Endothelial cell of umbilical vein (primary cell): ENCODE data around the gene ESPNL. TPM values are rescaled to one million over a fixed set of nuclear protein-coding genes. Genes with fewer than 3 reads are reported as not detected.

Source experiments
- BruUV-seq: library from RNA; stranded (reverse); fragments of 400-500 nt; replicated peaks from 2 replicates; lab custom pipeline; 2021; lab: Mats Ljungman, UMichigan
- CTCF ChIA-PET: fragments of 300-600, 350-600 bp; sonication (Branson Sonifier 250); formaldehyde crosslinking; loops from one replicate; lab custom pipeline; 2021; ENCODE audit warnings: antibody characterized with exemption, inconsistent platforms; lab: Charles Lee
- POLR2A ChIA-PET: fragments of 300-600, 350-600 bp; sonication (Branson Sonifier 250); formaldehyde crosslinking; loops from one replicate; lab custom pipeline; 2021; ENCODE audit warnings: antibody characterized with exemption, inconsistent platforms; lab: Charles Lee
- DNase-seq: peaks from one replicate; pipeline ENCODE4 v3.0.0-alpha.2; 2011; ENCODE audit warnings: low read depth, low spot score
- FAIRE-seq: peaks from 2 replicates; lab custom pipeline; 2011; peaks lifted over from hg19 to GRCh38; lab: Jason Lieb, UNC
- H2AFZ ChIP-seq: 2 replicates; pipeline ENCODE4 v1.6.0; 2012; ENCODE audit warnings: low read depth, low read length, control low read depth, inconsistent platforms
- H3K27ac ChIP-seq: 2 replicates; pipeline ENCODE4 v1.5.1; 2011; ENCODE audit warnings: low read depth, mild to moderate bottlenecking, control low read depth, low read length, moderate library complexity; ENCODE audit not compliant: insufficient read depth
- H3K27me3 ChIP-seq, 2 experiments: 2 replicates each; pipeline versions ENCODE4 v1.6.0 to v1.6.1; 2011; ENCODE audit warnings: low read length in 2 of 2, mixed read lengths in 1 of 2; ENCODE audit not compliant: control insufficient read depth in 2 of 2, insufficient read depth in 2 of 2
- H3K36me3 ChIP-seq, 2 experiments: 2 replicates in 1 of 2; 3 replicates in 1 of 2; pipeline ENCODE4 v1.5.1; 2011; ENCODE audit warnings: low read length in 2 of 2, mild to moderate bottlenecking in 1 of 2, moderate library complexity in 1 of 2; ENCODE audit not compliant: control insufficient read depth in 2 of 2, insufficient read depth in 2 of 2; ENCODE audit errors: extremely low read depth in 1 of 2
- H3K4me1 ChIP-seq: 3 replicates; pipeline ENCODE4 v1.5.1; 2011; ENCODE audit warnings: mild to moderate bottlenecking, low read length; ENCODE audit not compliant: control insufficient read depth, insufficient read depth; ENCODE audit errors: extremely low read depth
- H3K4me2 ChIP-seq: 2 replicates; pipeline ENCODE4 v1.6.1; 2011; ENCODE audit warnings: low read length, control low read depth, mixed read lengths; ENCODE audit not compliant: insufficient read depth
- H3K4me3 ChIP-seq, 3 experiments: fragments of 200-600 bp in 1 of 3; sonication (generic), shearing (Covaris generic) in 1 of 3; replicated peaks in 1 of 3; 2 replicates each; pipeline ENCODE4 v1.5.1; 2011 to 2016; ENCODE audit warnings: control low read depth in 3 of 3, low read length in 3 of 3, mild to moderate bottlenecking in 2 of 3, inconsistent platforms in 1 of 3, low read depth in 1 of 3, moderate library complexity in 1 of 3; ENCODE audit not compliant: insufficient read depth in 1 of 3
- H3K79me2 ChIP-seq: 2 replicates; pipeline ENCODE4 v1.6.0; 2012; ENCODE audit warnings: low read length, inconsistent platforms; ENCODE audit not compliant: control insufficient read depth, insufficient read depth
- H3K9ac ChIP-seq: replicated peaks from 2 replicates; pipeline ENCODE3; 2011; ENCODE audit warnings: low read length, control low read depth; ENCODE audit not compliant: insufficient read depth; ENCODE audit errors: extremely low read depth
- H3K9me1 ChIP-seq: replicated peaks from 3 replicates; pipeline ENCODE4 v1.6.0; 2011; ENCODE audit warnings: mild to moderate bottlenecking, low read length; ENCODE audit not compliant: control insufficient read depth, insufficient read depth; ENCODE audit errors: extremely low read depth
- H3K9me3 ChIP-seq: replicated peaks from 2 replicates; pipeline ENCODE4 v1.5.1; 2012; ENCODE audit warnings: low read length, inconsistent platforms; ENCODE audit not compliant: control insufficient read depth, insufficient read depth
- H4K20me1 ChIP-seq: replicated peaks from 2 replicates; pipeline ENCODE3; 2011; ENCODE audit warnings: mild to moderate bottlenecking, low read length; ENCODE audit not compliant: control insufficient read depth, insufficient read depth; ENCODE audit errors: extremely low read depth
- EZH2 ChIP-seq: IDR thresholded peaks from 2 replicates; pipeline ENCODE4 v1.6.1; 2012; ENCODE audit warnings: borderline replicate concordance, low read depth, mild to moderate bottlenecking, moderate library complexity, low read length, inconsistent platforms; ENCODE audit not compliant: severe bottlenecking
- JUN ChIP-seq: IDR thresholded peaks from 2 replicates; pipeline ENCODE4 v1.6.1; 2011; ENCODE audit warnings: borderline replicate concordance, low read depth; ENCODE audit not compliant: insufficient read length, insufficient read depth
- dilution Hi-C: fragments of 300-500 bp; cut with MboI; formaldehyde crosslinking; loops from one replicate; pipeline ENCODE4 v1.15.0; 2019; ENCODE audit warnings: low sequenced_read_pairs; ENCODE audit not compliant: extremely low pct_ligation_motif_present
- intact Hi-C: fragments of 100-400 bp; cut with micrococcal nuclease; formaldehyde crosslinking; loops from one replicate; pipeline ENCODE4 v1.10.0; 2022
- polyA plus RNA-seq, 4 experiments: library from polyadenylated mRNA; depleted of rRNA in 3 of 4; stranded (reverse) in 3 of 4; unstranded in 1 of 4; fragments of >200 nt; gene quantifications; 2 replicates each; pipeline versions ENCODE4 v1.2.1 to v1.2.3, GENCODE V29; 2011 to 2012; ENCODE audit warnings: missing spikeins in 1 of 4
- total RNA-seq: library from RNA; stranded (reverse); gene quantifications from 2 replicates; pipeline ENCODE4 v1.2.3, GENCODE V29; 2021
- TF ChIP-seq, protein P1 (sequence below), 2 donors: IDR thresholded peaks; 1 replicate in 1 of 2; 2 replicates in 1 of 2; pipeline ENCODE4 v1.5.1; 2011; ENCODE audit warnings: low read length in 2 of 2, mild to moderate bottlenecking in 2 of 2, moderate library complexity in 2 of 2, control low read depth in 1 of 2, inconsistent platforms in 1 of 2, low read depth in 1 of 2; ENCODE audit not compliant: insufficient read depth in 1 of 2; ENCODE audit errors: extremely low read depth in 1 of 2

Gene ESPNL
- total and polyA plus RNA-seq, 2 donors (not counting 3 experiments of a cell fraction or from before 2014, with no cell fraction given): not detected

DNA sequence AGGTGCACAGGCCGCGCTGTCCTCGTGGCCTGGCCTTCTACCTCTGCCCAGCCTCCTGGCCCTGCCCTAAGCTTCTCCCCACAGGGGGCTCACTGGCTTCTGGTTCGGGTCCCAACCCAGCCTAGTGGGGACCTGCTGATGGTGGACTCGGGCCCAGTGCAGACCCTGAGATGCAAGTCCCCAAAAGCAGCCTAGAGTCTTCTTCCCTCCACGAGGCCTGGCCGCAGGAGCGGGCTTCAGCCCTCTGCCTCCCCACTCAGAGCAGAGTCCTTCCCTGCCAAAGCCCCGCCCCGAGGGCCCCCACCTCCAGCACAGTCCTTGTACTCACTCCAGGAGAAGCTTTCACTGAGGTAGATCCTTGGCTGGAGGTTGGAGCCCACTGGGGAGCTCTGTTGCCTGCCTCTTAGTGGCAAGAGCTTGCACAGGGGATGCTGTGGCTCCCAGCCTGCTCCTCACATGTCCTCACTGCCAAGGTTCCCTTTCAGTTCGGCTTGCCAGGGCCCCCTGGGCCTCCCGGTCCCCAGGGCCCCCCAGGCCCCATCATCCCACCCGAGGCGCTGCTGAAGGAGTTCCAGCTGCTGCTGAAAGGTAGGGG lies 62.2 kb downstream of the ESPNL start:
- intact Hi-C loops: no loop called here
- H3K9me3 ChIP-seq: no peaks in the 10 kb centered on the region
- TF ChIP-seq JUN: no peak
- no peak for TF ChIP-seq EZH2
- POLR2A ChIA-PET: no interaction called here
- no peak overlapping the region for H3K27ac ChIP-seq
- H3K4me2 ChIP-seq: no peak overlapping the region
- H3K36me3 ChIP-seq: peaks cover 0 to 1% of the 10 kb centered on the region in 2 experiments
- no peaks in the 10 kb centered on the region for H3K79me2 ChIP-seq
- no peaks in the 10 kb centered on the region for H3K9me1 ChIP-seq
- dilution Hi-C loops: no loop called here
- FAIRE-seq (no peak), DNase-seq (no peak)
- no peak overlapping the region for H2AFZ ChIP-seq
- no peaks in the 10 kb centered on the region for H3K4me1 ChIP-seq
- CTCF ChIA-PET: no interaction called here
- no peak overlapping the region for H3K4me3 ChIP-seq
- no TSS peak for BruUV-seq
- H3K27me3 ChIP-seq: peaks cover 4 to 13% of the 10 kb centered on the region in 2 experiments
- no peaks in the 10 kb centered on the region for H4K20me1 ChIP-seq
- no peak overlapping the region for H3K9ac ChIP-seq

DNA sequence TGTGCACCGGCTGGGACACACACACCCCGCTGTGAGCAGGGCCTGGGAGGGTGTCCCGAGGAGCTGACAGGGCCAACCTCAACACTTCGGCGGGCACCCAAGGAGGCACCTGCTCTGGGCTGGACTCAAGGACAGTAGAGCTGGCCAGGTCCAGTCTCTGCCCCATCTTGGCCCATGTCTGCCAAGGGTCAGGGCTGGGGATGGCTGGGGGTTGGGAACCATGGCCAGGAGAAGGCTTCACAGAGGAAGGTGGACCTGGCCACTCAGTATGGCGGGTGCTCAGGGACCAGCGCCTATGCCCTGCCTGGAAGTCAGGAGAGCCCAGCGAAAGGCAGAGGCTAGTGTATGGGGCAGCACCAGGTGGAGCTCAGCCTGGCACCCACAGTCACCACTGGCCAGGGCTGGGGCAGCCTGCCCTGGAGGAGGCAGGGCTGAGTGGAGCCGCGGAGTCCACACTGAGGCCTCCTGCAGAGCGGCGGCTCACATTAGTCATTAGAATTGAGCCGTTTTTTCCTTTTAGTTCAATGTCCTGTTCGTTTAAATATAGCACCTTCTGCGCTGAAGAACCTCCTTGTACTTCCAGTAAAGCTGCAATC lies 62.8 kb downstream of the ESPNL start:
- CTCF ChIA-PET: interaction anchor here (1.1 kb wide), 1 partner anchor 100 kb away, joined by 3 read pairs; no protein-coding TSS in a partner anchor
- H3K9me1 ChIP-seq: no peaks in the 10 kb centered on the region
- no peak for DNase-seq
- H3K4me2 ChIP-seq: no peak overlapping the region
- no peak overlapping the region for H2AFZ ChIP-seq
- H3K9ac ChIP-seq: no peak overlapping the region
- no peaks in the 10 kb centered on the region for H3K9me3 ChIP-seq
- no peak for FAIRE-seq
- POLR2A ChIA-PET: no interaction called here
- no peak overlapping the region for H3K27ac ChIP-seq
- no peaks in the 10 kb centered on the region for H4K20me1 ChIP-seq
- TF ChIP-seq, protein P1, sequence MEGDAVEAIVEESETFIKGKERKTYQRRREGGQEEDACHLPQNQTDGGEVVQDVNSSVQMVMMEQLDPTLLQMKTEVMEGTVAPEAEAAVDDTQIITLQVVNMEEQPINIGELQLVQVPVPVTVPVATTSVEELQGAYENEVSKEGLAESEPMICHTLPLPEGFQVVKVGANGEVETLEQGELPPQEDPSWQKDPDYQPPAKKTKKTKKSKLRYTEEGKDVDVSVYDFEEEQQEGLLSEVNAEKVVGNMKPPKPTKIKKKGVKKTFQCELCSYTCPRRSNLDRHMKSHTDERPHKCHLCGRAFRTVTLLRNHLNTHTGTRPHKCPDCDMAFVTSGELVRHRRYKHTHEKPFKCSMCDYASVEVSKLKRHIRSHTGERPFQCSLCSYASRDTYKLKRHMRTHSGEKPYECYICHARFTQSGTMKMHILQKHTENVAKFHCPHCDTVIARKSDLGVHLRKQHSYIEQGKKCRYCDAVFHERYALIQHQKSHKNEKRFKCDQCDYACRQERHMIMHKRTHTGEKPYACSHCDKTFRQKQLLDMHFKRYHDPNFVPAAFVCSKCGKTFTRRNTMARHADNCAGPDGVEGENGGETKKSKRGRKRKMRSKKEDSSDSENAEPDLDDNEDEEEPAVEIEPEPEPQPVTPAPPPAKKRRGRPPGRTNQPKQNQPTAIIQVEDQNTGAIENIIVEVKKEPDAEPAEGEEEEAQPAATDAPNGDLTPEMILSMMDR (IDR thresholded peaks at IDR 0.05; ENCODE audit: extremely low read depth in 1 of 2, insufficient read depth in 1 of 2, low read depth in 1 of 2, low read length in 2 of 2): no peak
- H3K27me3 ChIP-seq: peaks cover 1 to 13% of the 10 kb centered on the region in 2 experiments
- BruUV-seq: no TSS peak
- H3K36me3 ChIP-seq: peaks cover 0 to 4% of the 10 kb centered on the region in 2 experiments
- no peaks in the 10 kb centered on the region for H3K79me2 ChIP-seq
- intact Hi-C loops: no loop called here
- H3K4me1 ChIP-seq: no peaks in the 10 kb centered on the region
- H3K4me3 ChIP-seq: no peak overlapping the region
- dilution Hi-C loops: no loop called here
